Heart right ventricle (tissue), 16 donors: ENCODE measurements around the gene CPNE5. TPM values are rescaled to one million over a fixed set of nuclear protein-coding genes. Genes with fewer than 3 reads are reported as not detected.
A peak's percentile ranks its signal among the peaks of the same experiment; 100 is the strongest.

ENCODE experiments used
- ATAC-seq, 8 donors: fragments of 200-7000 bp; cut with Tn5 transposase; one replicate each; pipeline ENCODE4 v1.9.1; 2020; ENCODE audit warnings: mild to moderate bottlenecking in 8 of 8, moderate library complexity in 8 of 8, moderate number of reproducible peaks in 1 of 8
- DNase-seq, 2 donors: peaks; one replicate each; pipeline ENCODE4 v3.0.0-alpha.2; 2020
- H3K27ac ChIP-seq, 10 donors: fragments of 200-600 bp; sonication (generic) in 2 of 10; one replicate each; pipeline versions ENCODE4 v1.5.0 to v1.8.0; 2020 to 2022; ENCODE audit warnings: mild to moderate bottlenecking in 3 of 10
- H3K27me3 ChIP-seq, 7 donors: fragments of 200-600 bp; one replicate each; pipeline ENCODE4 v1.8.0; 2021 to 2022; ENCODE audit warnings: mild to moderate bottlenecking in 2 of 7
- H3K36me3 ChIP-seq, 9 donors: fragments of 200-600 bp; sonication (generic) in 1 of 9; one replicate each; pipeline versions ENCODE4 v1.5.0 to v1.8.0; 2020 to 2022; ENCODE audit warnings: mild to moderate bottlenecking in 2 of 9
- H3K4me1 ChIP-seq, 9 donors: fragments of 200-600 bp; sonication (generic) in 1 of 9; one replicate each; pipeline versions ENCODE4 v1.5.0 to v1.8.0; 2020 to 2022; ENCODE audit warnings: mild to moderate bottlenecking in 4 of 9
- H3K4me3 ChIP-seq, 10 donors: fragments of 200-600 bp; sonication (generic) in 2 of 10; one replicate each; pipeline versions ENCODE4 v1.5.0 to v1.8.0; 2020 to 2022; ENCODE audit warnings: mild to moderate bottlenecking in 7 of 10, moderate library complexity in 2 of 10
- H3K9me3 ChIP-seq, 11 donors: fragments of 200-600 bp in 10 of 11; sonication (generic) in 2 of 11; one replicate each; pipeline versions ENCODE4 v1.5.0 to v1.8.0; 2013 to 2022; ENCODE audit warnings: mild to moderate bottlenecking in 2 of 11, control low read depth in 1 of 11, moderate library complexity in 1 of 11
- WGBS, 2 donors: extraction: QIAGEN DNeasy Blood & Tissue Kit; methylation state at CpG; one replicate each; pipeline ENCODE4 v1.1.7; 2013; ENCODE audit warnings: inconsistent platforms in 1 of 2; 5-methylcytosine and 5-hydroxymethylcytosine counted together
- intact Hi-C, 10 donors: fragments of 100-400 bp; cut with DNase I; formaldehyde crosslinking; loops; one replicate each; pipeline versions ENCODE4 v1.11.1 to v1.14.2; 2022
- polyA plus RNA-seq, 2 donors: library from polyadenylated mRNA; stranded (reverse); fragments of 200-250 nt; gene quantifications; one replicate each; pipeline ENCODE4 v1.2.3, GENCODE V29; 2013
- total RNA-seq, 10 donors: library from RNA; stranded (reverse); fragmentation: NEBNext Ultra II Directional in 3 of 10; extraction: Animal tissue kit (Norgen Biotek cat#: 25700) in 3 of 10; gene quantifications; one replicate each; pipeline versions ENCODE4 v1.2.1 to v1.2.4, GENCODE V29; 2021 to 2023
- TF ChIP-seq, protein P1 (sequence below), 9 donors: fragments of 200-600 bp; sonication (generic) in 2 of 9; IDR thresholded peaks; one replicate each; pipeline versions ENCODE4 v1.5.0 to v1.8.0; 2021 to 2022; ENCODE audit warnings: antibody characterized with exemption in 9 of 9, mild to moderate bottlenecking in 5 of 9, moderate library complexity in 1 of 9
- donor health status: Arrhythmogenic right ventricular cardiomyopathy.
- donor health status: ischemic (EF 13 %, LVEDD 7.1; RV severe dilation, severe dysfunction).
- donor health status: healthy with polysubstance abuse.
- donor health status: DM: no; HTN: yes; CAD: no.
- donor health status: DM: no; HTN: no; CAD: no.
- donor health status: ischemic (EF 25% LVEDD 6.9; RV normal size, moderate dysfunction).
- donor health status: ischemic (EF 25% LVEDD 5.7; RV mildly dilated, moderate dysfunction).
- donor health status: healthy.
- donor health status: DM: yes; HTN: yes; CAD: no.
- donor health status: Ischemic cardiomyopathy.
- donor health status: ischemic (EF 35%, LVEDD 5.7; RV mildly dilated, moderate dysfunction).
- donor health status: nonischemic (EF 11% LVEDD 7.7; RV severe dilation, severe dysfunction).
- donor health status: DM: yes; HTN: yes; CAD: no.
- donor health status: PGD.
- donor health status: ischemic (EF 29% LVEDD 5.4; RV normal size, mild dysfunction).
- donor health status: nonischemic (EF 23%, LVEDD 6.1; RV moderate dilation, normal function).

The CPNE5 gene
- total and polyA plus RNA-seq, 12 donors, result 2.8 to 98.2 (median 24.4) TPM

GRCh38 chr6:36702656-36703055, 136.6 kb downstream of the CPNE5 start:
- Histone ChIP-seq H3K4me3 (no peak overlapping the region), H3K36me3 (no peaks in the 10 kb centered on the region), H3K9me3 (no peaks in the 10 kb centered on the region), H3K4me1 (peaks cover 0 to 29% (median 0%) of the 10 kb centered on the region in 9 donors), H3K27ac (no peak overlapping the region), H3K27me3 (no peaks in the 10 kb centered on the region)
- WGBS, 2 donors, result 96 to 98% methylated on average over 3 of the region's 3 CpGs
- ATAC-seq, result no peak
- TF ChIP-seq, protein P1, sequence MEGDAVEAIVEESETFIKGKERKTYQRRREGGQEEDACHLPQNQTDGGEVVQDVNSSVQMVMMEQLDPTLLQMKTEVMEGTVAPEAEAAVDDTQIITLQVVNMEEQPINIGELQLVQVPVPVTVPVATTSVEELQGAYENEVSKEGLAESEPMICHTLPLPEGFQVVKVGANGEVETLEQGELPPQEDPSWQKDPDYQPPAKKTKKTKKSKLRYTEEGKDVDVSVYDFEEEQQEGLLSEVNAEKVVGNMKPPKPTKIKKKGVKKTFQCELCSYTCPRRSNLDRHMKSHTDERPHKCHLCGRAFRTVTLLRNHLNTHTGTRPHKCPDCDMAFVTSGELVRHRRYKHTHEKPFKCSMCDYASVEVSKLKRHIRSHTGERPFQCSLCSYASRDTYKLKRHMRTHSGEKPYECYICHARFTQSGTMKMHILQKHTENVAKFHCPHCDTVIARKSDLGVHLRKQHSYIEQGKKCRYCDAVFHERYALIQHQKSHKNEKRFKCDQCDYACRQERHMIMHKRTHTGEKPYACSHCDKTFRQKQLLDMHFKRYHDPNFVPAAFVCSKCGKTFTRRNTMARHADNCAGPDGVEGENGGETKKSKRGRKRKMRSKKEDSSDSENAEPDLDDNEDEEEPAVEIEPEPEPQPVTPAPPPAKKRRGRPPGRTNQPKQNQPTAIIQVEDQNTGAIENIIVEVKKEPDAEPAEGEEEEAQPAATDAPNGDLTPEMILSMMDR (IDR thresholded peaks at IDR 0.05), result no peak
- intact Hi-C loops, result no loop called here
- DNase-seq, result no peak

GRCh38 chr6:36701401-36701991, 137.7 kb downstream of the CPNE5 start:
- peaks cover 0 to 33% (median 0%) of the 10 kb centered on the region in 9 donors for H3K4me1 ChIP-seq
- no peaks in the 10 kb centered on the region for H3K27me3 ChIP-seq
- H3K9me3 ChIP-seq, result peaks cover 0 to 4% (median 0%) of the 10 kb centered on the region in 11 donors
- no peak for ATAC-seq
- WGBS, 2 donors, result 79 to 88% methylated on average over 3 of the region's 3 CpGs
- H3K27ac ChIP-seq, result no peak overlapping the region
- TF ChIP-seq, protein P1 (IDR thresholded peaks at IDR 0.05), result peak in 1 of 9 donors; percentile 11
- no peaks in the 10 kb centered on the region for H3K36me3 ChIP-seq
- DNase-seq, result no peak
- intact Hi-C loops, result no loop called here
- no peak overlapping the region for H3K4me3 ChIP-seq

DNA sequence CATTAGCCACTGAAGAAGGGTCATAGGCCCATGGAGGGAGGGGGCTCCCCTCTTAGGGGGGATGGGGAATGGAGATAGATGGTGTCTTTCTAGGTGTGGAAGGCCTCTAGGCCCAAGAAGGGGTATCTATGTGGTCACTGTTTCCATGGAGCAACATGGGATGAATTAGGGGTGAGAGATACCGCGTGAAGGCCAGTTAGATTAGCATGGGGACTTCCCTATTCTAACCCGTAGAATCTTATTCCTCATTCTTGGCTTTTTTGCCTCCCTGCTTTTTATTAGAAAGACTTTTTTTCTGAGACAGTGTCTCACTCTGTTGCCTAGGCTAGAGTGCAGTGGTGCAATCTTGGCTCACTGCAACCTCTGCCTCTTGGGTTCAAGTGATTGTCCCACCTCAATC, 138.4 kb downstream of the CPNE5 start:
- ATAC-seq (no peak), DNase-seq (no peak)
- Histone ChIP-seq H3K9me3 (peaks cover 0 to 4% (median 0%) of the 10 kb centered on the region in 11 donors), H3K27ac (no peak overlapping the region), H3K27me3 (no peaks in the 10 kb centered on the region), H3K36me3 (no peaks in the 10 kb centered on the region), H3K4me1 (peaks cover 0 to 33% (median 0%) of the 10 kb centered on the region in 9 donors), H3K4me3 (no peak overlapping the region)
- intact Hi-C loops, result no loop called here
- 85 to 98% methylated on average over 3 of the region's 3 CpGs for WGBS, 2 donors
- TF ChIP-seq, protein P1 (IDR thresholded peaks at IDR 0.05), result no peak

- Histone ChIP-seq H3K36me3 (no peaks in the 10 kb centered on the region), H3K4me3 (no peak overlapping the region), H3K27me3 (no peaks in the 10 kb centered on the region), H3K27ac (no peak overlapping the region), H3K4me1 (peaks cover 0 to 33% (median 0%) of the 10 kb centered on the region in 9 donors), H3K9me3 (peaks cover 0 to 4% (median 0%) of the 10 kb centered on the region in 11 donors)
- TF ChIP-seq, protein P1 (IDR thresholded peaks at IDR 0.05), result no peak
- WGBS, 2 donors, result 91 to 94% methylated on average over 7 of the region's 7 CpGs
- no peak for ATAC-seq
- intact Hi-C loops, result no loop called here
- DNase-seq, result no peak
These were observed 139.0 kb downstream of the CPNE5 start for GRCh38 chr6:36700071-36700812.
